ENCODE results near the gene PDX1. TPM values are rescaled to one million over a fixed set of nuclear protein-coding genes. Genes with fewer than 3 reads are reported as not detected.

Gene PDX1
- total RNA-seq, 3 donors from 2014 or later (not counting 1 experiment from before 2014, with no cell fraction given): not detected

- Mint-ChIP-seq H3K27me3 (ENCODE audit: low read depth in 2 of 2) (peaks cover 68 to 72% of the 10 kb centered on the region in 2 donors), H3K4me3 (no peak overlapping the region), H3K9me3 (no peaks in the 10 kb centered on the region), H3K36me3 (no peaks in the 10 kb centered on the region), H3K27ac (no peak overlapping the region), H3K4me1 (no peaks in the 10 kb centered on the region)
- no peaks in the 10 kb centered on the region for H3K36me3 ChIP-seq (ENCODE audit: control insufficient read depth, insufficient read depth, low read length)
- H3K4me1 ChIP-seq (ENCODE audit: control insufficient read depth, insufficient read depth, low read length): peaks cover 7% of the 10 kb centered on the region
- intact Hi-C loops (cut with micrococcal nuclease): no loop called here
- peaks cover 48% of the 10 kb centered on the region for H3K27me3 ChIP-seq (ENCODE audit: control insufficient read depth, insufficient read depth, low read length)
- H3K4me3 ChIP-seq (ENCODE audit: low read length): no peak overlapping the region
- no peaks in the 10 kb centered on the region for H3K9me3 ChIP-seq (ENCODE audit: control insufficient read depth, insufficient read depth, low read length)
- WGBS (ENCODE audit: insufficient coverage): 17% methylated on average over 7 of the region's 7 CpGs
- no peak for DNase-seq
- no peak overlapping the region for H3K27ac ChIP-seq (ENCODE audit: low read length)
- no peak for ATAC-seq
- TF ChIP-seq CTCF (IDR thresholded peaks at IDR 0.05): no peak
These were observed 54.3 kb downstream of the PDX1 start for GRCh38 chr13:27973961-27974662.

Other genes starting within 250 kb of the PDX1 start
- gene GSX1, start 127.5 kb upstream of the PDX1 start, total RNA-seq: not detected
- not detected for gene CDX2, start 49.3 kb downstream of the PDX1 start, total RNA-seq
- not detected for gene URAD, start 68.7 kb downstream of the PDX1 start, total RNA-seq
- 1 to 10 TPM in 2 of 3 donors, under 1 TPM in 1; 0.39 to 1.8 (median 1.1) TPM for gene FLT3, start 180.6 kb downstream of the PDX1 start, total RNA-seq
- gene PAN3, start 218.5 kb downstream of the PDX1 start, total RNA-seq: 10 to 100 TPM; 80.0 to 94.2 (median 91.7) TPM